Retinal pigment epithelial cell (primary cell): Measurements from ENCODE around the gene PSD4.

Experiments used
- DNase-seq: peaks from one replicate; pipeline ENCODE4 v3.0.0-alpha.2; 2010; ENCODE audit warnings: low read depth
- H3K4me3 ChIP-seq: 2 replicates; pipeline ENCODE4 v1.5.1; 2011; ENCODE audit warnings: mild to moderate bottlenecking, low read length, control low read depth, moderate library complexity
- TF ChIP-seq, protein P1 (sequence below): conservative IDR thresholded peaks from 2 replicates; pipeline ENCODE4 v1.5.1; 2011; ENCODE audit warnings: low read depth, low read length, control low read depth, inconsistent platforms

PSD4 gene

GRCh38 chr2:113255140-113256070 lies 81.6 kb downstream of the PSD4 start:
- TF ChIP-seq, protein P1, sequence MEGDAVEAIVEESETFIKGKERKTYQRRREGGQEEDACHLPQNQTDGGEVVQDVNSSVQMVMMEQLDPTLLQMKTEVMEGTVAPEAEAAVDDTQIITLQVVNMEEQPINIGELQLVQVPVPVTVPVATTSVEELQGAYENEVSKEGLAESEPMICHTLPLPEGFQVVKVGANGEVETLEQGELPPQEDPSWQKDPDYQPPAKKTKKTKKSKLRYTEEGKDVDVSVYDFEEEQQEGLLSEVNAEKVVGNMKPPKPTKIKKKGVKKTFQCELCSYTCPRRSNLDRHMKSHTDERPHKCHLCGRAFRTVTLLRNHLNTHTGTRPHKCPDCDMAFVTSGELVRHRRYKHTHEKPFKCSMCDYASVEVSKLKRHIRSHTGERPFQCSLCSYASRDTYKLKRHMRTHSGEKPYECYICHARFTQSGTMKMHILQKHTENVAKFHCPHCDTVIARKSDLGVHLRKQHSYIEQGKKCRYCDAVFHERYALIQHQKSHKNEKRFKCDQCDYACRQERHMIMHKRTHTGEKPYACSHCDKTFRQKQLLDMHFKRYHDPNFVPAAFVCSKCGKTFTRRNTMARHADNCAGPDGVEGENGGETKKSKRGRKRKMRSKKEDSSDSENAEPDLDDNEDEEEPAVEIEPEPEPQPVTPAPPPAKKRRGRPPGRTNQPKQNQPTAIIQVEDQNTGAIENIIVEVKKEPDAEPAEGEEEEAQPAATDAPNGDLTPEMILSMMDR = no peak
- H3K4me3 ChIP-seq = no peak overlapping the region
- no peak for DNase-seq

DNA sequence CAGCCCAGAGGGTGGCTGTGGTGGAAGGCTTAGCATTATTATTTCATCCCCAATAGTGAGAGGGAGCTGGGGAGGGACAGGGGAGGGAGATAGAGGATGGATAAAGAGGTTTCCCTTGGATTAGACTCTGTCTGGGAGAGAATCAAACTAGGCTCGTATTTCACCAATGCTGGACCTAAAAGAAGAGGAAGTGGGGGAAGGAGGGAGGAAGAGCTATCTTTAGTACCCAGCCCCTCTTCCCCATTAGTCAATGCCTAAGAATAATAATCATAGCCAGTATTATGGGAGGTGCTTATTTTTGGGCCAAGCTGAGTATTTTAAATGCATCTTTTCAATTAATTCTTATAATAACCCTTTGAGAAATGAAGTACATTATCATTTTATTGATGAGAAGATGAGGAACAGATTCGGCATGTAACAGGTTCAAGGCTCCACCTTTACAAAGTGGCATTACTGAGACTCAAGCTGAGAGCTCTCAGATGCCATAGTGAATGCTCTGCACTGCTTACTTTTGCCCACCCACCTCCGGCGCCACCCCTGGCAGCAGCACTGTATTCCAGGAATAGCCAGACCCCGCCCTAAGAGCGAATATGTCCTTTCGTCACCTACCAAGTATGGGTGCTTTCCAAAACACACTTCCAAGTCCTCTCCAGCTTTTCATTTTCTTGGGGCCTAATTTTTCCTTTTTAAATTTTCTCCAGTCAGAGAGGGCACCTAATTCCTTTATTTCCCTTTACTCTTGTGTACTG lies 83.9 kb downstream of the PSD4 start:
- TF ChIP-seq, protein P1 = no peak
- no peak for DNase-seq
- no peak overlapping the region for H3K4me3 ChIP-seq

DNA sequence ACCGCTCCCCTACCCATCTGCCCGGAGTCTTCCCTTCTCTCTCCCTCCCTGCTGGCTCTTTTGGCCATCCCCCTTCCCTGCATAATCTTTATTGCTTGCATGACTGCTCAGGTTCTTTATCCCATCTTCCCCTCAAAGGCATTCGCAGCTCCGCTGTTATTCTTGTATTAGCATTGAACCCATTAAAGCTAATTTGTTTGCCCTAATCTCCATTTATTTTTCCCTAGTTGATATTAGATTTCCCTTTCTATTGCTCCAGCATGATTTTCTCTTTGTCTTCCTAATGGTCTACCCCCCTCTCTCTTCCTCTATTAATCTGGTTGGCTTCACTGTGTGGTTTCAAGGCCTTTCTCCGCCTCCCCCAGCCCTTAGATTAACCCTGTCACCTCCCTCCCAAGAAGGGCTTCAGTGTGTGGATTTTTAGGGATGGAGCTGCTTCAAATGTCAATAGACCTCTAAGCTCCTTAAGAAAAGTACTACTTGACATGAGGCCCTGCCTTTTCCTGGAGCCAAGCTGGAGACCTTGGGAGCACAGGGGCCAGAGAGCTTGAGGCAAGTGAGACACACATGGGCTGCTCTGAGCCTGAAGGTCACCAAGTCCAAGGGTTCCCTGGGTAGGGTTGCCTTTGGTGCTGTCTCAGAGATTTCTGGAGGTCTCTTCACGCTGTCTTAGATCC lies 84.8 kb downstream of the PSD4 start:
- no peak overlapping the region for H3K4me3 ChIP-seq
- TF ChIP-seq, protein P1 = no peak
- DNase-seq = no peak
